ENCODE data around the gene LDB3. TPM values are rescaled to one million over a fixed set of nuclear protein-coding genes. Genes with fewer than 3 reads are reported as not detected.
A peak's percentile ranks its signal among the peaks of the same experiment; 100 is the strongest.

Gene LDB3
- total and polyA plus RNA-seq, 2 of the 4 experiments (the other 2 are of a cell fraction): 0.36 to 2.6 TPM

DNA sequence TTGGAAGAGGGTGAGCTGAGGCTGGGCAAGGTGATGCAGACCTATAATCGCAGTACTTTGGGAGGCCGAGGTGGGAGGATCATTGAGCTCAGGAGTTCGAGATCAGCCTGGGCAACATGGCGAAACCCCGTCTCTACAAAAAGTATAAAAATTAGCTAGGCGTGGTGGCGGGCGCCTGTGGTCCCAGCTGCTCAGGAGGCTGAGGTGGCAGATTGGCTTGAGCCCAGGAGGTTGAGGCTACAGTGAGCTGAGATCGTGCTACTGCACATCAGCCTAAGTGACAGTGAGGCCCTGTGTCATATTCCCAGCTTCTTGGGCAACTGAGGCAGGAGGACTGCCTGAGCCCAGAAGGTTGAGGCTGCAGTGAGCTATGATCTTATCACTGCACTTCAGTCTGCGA is 101.7 kb downstream of the LDB3 start:
- ChIA-PET CTCF (interaction anchor here (0.5 to 0.6 kb wide), 2 partner anchors 21 to 185 kb away, joined by 3 to 4 read pairs; no protein-coding TSS in a partner anchor), POLR2A (ENCODE audit: unreplicated experiment) (no interaction called here)
- Histone ChIP-seq H3K56ac (ENCODE audit: extremely low read depth, insufficient read depth, low read length) (no peak overlapping the region), H4K5ac (ENCODE audit: low read depth, low read length) (no peak overlapping the region), H4K8ac (ENCODE audit: low read depth in 2 of 2, low read length in 2 of 2) (no peak overlapping the region), H4K91ac (ENCODE audit: insufficient read depth, low read depth, low read length) (no peak overlapping the region), H3K14ac (replicated peaks; ENCODE audit: low read depth, low read length) (no peak overlapping the region), H3K27me3 (ENCODE audit: control insufficient read depth, insufficient read depth, low read length) (no peaks in the 10 kb centered on the region), H3K4ac (ENCODE audit: low read depth, low read length) (no peak overlapping the region), H3K36me3 (ENCODE audit: control insufficient read depth, insufficient read depth, low read length) (no peaks in the 10 kb centered on the region), H3K9me1 (ENCODE audit: insufficient read depth, low read length) (peaks cover 16% of the 10 kb centered on the region), H2AK9ac (replicated peaks; ENCODE audit: low read depth, low read length, poor library complexity) (no peak overlapping the region), H3K4me2 (ENCODE audit: low read depth, low read length) (no peak overlapping the region), H3K4me3 (ENCODE audit: insufficient read depth, low read depth, low read length) (no peak overlapping the region), H2BK5ac (ENCODE audit: low read depth, low read length, poor library complexity, severe bottlenecking) (no peak overlapping the region), H2AK5ac (ENCODE audit: low read depth, low read length) (no peak overlapping the region), H3K27ac (ENCODE audit: insufficient read depth, low read length) (no peak overlapping the region), H3K79me1 (ENCODE audit: low read depth in 1 of 2, low read length in 2 of 2) (peaks cover 28 to 60% of the 10 kb centered on the region in 2 experiments), H2AFZ (replicated peaks; ENCODE audit: low read length, poor library complexity) (no peak overlapping the region), H3K4me1 (ENCODE audit: control insufficient read depth, insufficient read depth, low read length) (peaks cover 2% of the 10 kb centered on the region), H3K9me3 (ENCODE audit: control insufficient read depth, insufficient read depth, low read length) (no peaks in the 10 kb centered on the region), H3K18ac (ENCODE audit: low read depth, low read length) (no peak overlapping the region), H2BK120ac (ENCODE audit: low read depth, low read length) (no peak overlapping the region), H4K20me1 (ENCODE audit: insufficient read depth, low read length) (peaks cover 65% of the 10 kb centered on the region), H2BK15ac (ENCODE audit: low read depth, low read length) (no peak overlapping the region), H3K23ac (ENCODE audit: low read depth, low read length) (0 out of 2 replicates have a peak overlapping the region, but pooled peaks have one; percentile 48), H3K9ac (ENCODE audit: low read depth, low read length) (no peak overlapping the region), H2BK20ac (ENCODE audit: low read depth, low read length) (no peak overlapping the region)
- dilution Hi-C loops (cut with HindIII; ENCODE audit: low sequenced_read_pairs, unreplicated experiment): no loop called here
- in situ Hi-C loops (cut with MboI; ENCODE audit: low sequenced_read_pairs): no loop called here
- TF ChIP-seq FOS (IDR thresholded peaks at IDR 0.05; ENCODE audit: low read depth, low read length) (no peak), CEBPB (IDR thresholded peaks at IDR 0.05; ENCODE audit: low read depth, low read length) (no peak), RCOR1 (IDR thresholded peaks at IDR 0.05; ENCODE audit: insufficient replicate concordance, low read length) (no peak), SMC3 (IDR thresholded peaks at IDR 0.05; ENCODE audit: low read depth, low read length) (no peak), RAD21 (IDR thresholded peaks at IDR 0.05; ENCODE audit: low read length) (no peak), BHLHE40 (IDR thresholded peaks at IDR 0.05; ENCODE audit: low read depth, low read length) (no peak), USF2 (IDR thresholded peaks at IDR 0.05; ENCODE audit: low read depth, low read length) (no peak), NFE2L2 (IDR thresholded peaks at IDR 0.05; ENCODE audit: low read depth, low read length) (no peak), MAFK (IDR thresholded peaks at IDR 0.05; ENCODE audit: low read depth, low read length) (no peak), RFX5 (IDR thresholded peaks at IDR 0.05; ENCODE audit: low read depth, low read length) (no peak), MAZ (IDR thresholded peaks at IDR 0.05; ENCODE audit: borderline replicate concordance, low read depth, low read length) (no peak), POLR2A (IDR thresholded peaks at IDR 0.05; ENCODE audit: low read depth, low read length) (no peak), MXI1 (IDR thresholded peaks at IDR 0.05; ENCODE audit: borderline replicate concordance, low read depth, low read length) (no peak), CHD1 (IDR thresholded peaks at IDR 0.05; ENCODE audit: low read depth, low read length) (no peak)
- TF ChIP-seq, protein P1, sequence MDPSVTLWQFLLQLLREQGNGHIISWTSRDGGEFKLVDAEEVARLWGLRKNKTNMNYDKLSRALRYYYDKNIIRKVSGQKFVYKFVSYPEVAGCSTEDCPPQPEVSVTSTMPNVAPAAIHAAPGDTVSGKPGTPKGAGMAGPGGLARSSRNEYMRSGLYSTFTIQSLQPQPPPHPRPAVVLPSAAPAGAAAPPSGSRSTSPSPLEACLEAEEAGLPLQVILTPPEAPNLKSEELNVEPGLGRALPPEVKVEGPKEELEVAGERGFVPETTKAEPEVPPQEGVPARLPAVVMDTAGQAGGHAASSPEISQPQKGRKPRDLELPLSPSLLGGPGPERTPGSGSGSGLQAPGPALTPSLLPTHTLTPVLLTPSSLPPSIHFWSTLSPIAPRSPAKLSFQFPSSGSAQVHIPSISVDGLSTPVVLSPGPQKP (IDR thresholded peaks at IDR 0.05; ENCODE audit: borderline replicate concordance, low read depth, low read length): no peak
- TF ChIP-seq, protein P2, sequence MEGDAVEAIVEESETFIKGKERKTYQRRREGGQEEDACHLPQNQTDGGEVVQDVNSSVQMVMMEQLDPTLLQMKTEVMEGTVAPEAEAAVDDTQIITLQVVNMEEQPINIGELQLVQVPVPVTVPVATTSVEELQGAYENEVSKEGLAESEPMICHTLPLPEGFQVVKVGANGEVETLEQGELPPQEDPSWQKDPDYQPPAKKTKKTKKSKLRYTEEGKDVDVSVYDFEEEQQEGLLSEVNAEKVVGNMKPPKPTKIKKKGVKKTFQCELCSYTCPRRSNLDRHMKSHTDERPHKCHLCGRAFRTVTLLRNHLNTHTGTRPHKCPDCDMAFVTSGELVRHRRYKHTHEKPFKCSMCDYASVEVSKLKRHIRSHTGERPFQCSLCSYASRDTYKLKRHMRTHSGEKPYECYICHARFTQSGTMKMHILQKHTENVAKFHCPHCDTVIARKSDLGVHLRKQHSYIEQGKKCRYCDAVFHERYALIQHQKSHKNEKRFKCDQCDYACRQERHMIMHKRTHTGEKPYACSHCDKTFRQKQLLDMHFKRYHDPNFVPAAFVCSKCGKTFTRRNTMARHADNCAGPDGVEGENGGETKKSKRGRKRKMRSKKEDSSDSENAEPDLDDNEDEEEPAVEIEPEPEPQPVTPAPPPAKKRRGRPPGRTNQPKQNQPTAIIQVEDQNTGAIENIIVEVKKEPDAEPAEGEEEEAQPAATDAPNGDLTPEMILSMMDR (conservative IDR thresholded peaks at IDR 0.05; ENCODE audit: low read depth, low read length): no peak
- intact Hi-C loops (cut with micrococcal nuclease): no loop called here
- 94% methylated on average over 6 of the region's 10 CpGs; no CpG with 5 or more reads in 1 of the 2 experiments for WGBS, 2 experiments (ENCODE audit: extremely low coverage in 2 of 2, insufficient read length in 1 of 2)
- DNase-seq (no peak), ATAC-seq (ENCODE audit: low read depth) (no peak)
- BruUV-seq (replicated peaks): no TSS peak

Data from IMR-90 (cell line).